Heart left ventricle (tissue), 13 donors: ENCODE data around the gene SMCO2.

ENCODE experiments used
- CTCF ChIP-seq, 12 donors: fragments of 200-600 bp; sonication (generic) in 4 of 12; IDR thresholded peaks; one replicate each; pipeline versions ENCODE4 v1.5.0 to v1.8.0; 2018 to 2022; ENCODE audit warnings: antibody characterized with exemption in 12 of 12, mild to moderate bottlenecking in 5 of 12
- POLR2A ChIP-seq, 2 donors: fragments of 450-650 bp; IDR thresholded peaks; one replicate each; pipeline ENCODE4 v1.6.1; 2017; ENCODE audit warnings: antibody characterized with exemption in 2 of 2, mild to moderate bottlenecking in 2 of 2, moderate library complexity in 2 of 2
- donor health status: ischemic (EF 13 %, LVEDD 7.1; RV severe dilation, severe dysfunction).
- donor health status: DM: no; HTN: yes; CAD: no.
- donor health status: DM: no; HTN: no; CAD: no.
- donor health status: ischemic (EF 25% LVEDD 6.9; RV normal size, moderate dysfunction).
- donor health status: ischemic (EF 25% LVEDD 5.7; RV mildly dilated, moderate dysfunction).
- donor health status: ischemic (EF 35%, LVEDD 5.7; RV mildly dilated, moderate dysfunction).
- donor health status: nonischemic (EF 11% LVEDD 7.7; RV severe dilation, severe dysfunction).
- donor health status: DM: yes; HTN: yes; CAD: no.
- donor health status: PGD.
- donor health status: ischemic (EF 29% LVEDD 5.4; RV normal size, mild dysfunction).
- donor health status: nonischemic (EF 23%, LVEDD 6.1; RV moderate dilation, normal function).

GRCh38 chr12:27521981-27522380, 75.4 kb downstream of the SMCO2 start:
- TF ChIP-seq CTCF (IDR thresholded peaks at IDR 0.05) (no peak), POLR2A (IDR thresholded peaks at IDR 0.05) (no peak)
